K562 (cell line): ENCODE data around the gene KRTAP4-7. TPM values are rescaled to one million over a fixed set of nuclear protein-coding genes. Genes with fewer than 3 reads are reported as not detected.
"Not testable (repeated sequence)": the region's sequence is repeated elsewhere in the genome, so short reads cannot be mapped to it uniquely, and the experiment has no call there.

ENCODE experiments used
- ATAC-seq: fragments of 200-7000 bp; cut with Tn5 transposase; 3 replicates; pipeline ENCODE4 v1.9.1; 2020; ENCODE audit warnings: moderate library complexity
- BruUV-seq: library from RNA; stranded (reverse); fragments of 400-500 nt; replicated peaks from 2 replicates; lab custom pipeline; 2021; lab: Mats Ljungman, UMichigan
- CTCF ChIA-PET: fragments of 300-600 bp; formaldehyde crosslinking; extraction: SDS; loops from one replicate; lab custom pipeline; 2021; ENCODE audit warnings: low intra/inter-chr PET ratio; lab: Yijun Ruan, JAX
- POLR2A ChIA-PET: fragments of 300-600, 350-650 bp; sonication (Branson Sonifier 250); formaldehyde crosslinking; extraction: SDS; loops from one replicate; lab custom pipeline; 2021; ENCODE audit warnings: antibody characterized with exemption, inconsistent platforms; lab: Yijun Ruan, JAX
- DNase-seq, 4 experiments: peaks; one replicate each; pipeline versions ENCODE4 v3.0.0 to v3.0.0-alpha.2; 2011 to 2018; ENCODE audit warnings: low spot score in 3 of 4, mixed read lengths in 3 of 4; ENCODE audit errors: extremely low read depth in 1 of 4
- FAIRE-seq: peaks from 2 replicates; lab custom pipeline; 2011; peaks lifted over from hg19 to GRCh38; lab: Jason Lieb, UNC
- H2AFZ ChIP-seq: 2 replicates; pipeline ENCODE4 v1.6.0; 2011; ENCODE audit warnings: low read depth, low read length, control low read depth, inconsistent platforms
- H3K27ac ChIP-seq: fragments of 200-600 bp; 3 replicates; pipeline ENCODE4 v1.8.0; 2011; ENCODE audit warnings: low read depth, mild to moderate bottlenecking, control low read depth, inconsistent platforms, low read length, moderate library complexity, mixed read lengths; ENCODE audit errors: extremely low read depth
- H3K27me3 ChIP-seq, 2 experiments: fragments of 300-600 bp in 1 of 2; 2 replicates in 1 of 2; 3 replicates in 1 of 2; pipeline versions ENCODE4 v1.6.0 to v1.8.0; 2011; ENCODE audit warnings: inconsistent platforms in 2 of 2, low read length in 2 of 2, mild to moderate bottlenecking in 1 of 2, mixed read lengths in 1 of 2, moderate library complexity in 1 of 2; ENCODE audit not compliant: control insufficient read depth in 2 of 2, insufficient read depth in 2 of 2
- H3K36me3 ChIP-seq: fragments of 300-600 bp; 3 replicates; pipeline ENCODE4 v1.8.0; 2011; ENCODE audit warnings: mild to moderate bottlenecking, low read length, inconsistent platforms; ENCODE audit not compliant: control insufficient read depth, insufficient read depth
- H3K4me1 ChIP-seq, 2 experiments: fragments of 200-600 bp in 1 of 2; replicated peaks in 1 of 2; 2 replicates in 1 of 2; 3 replicates in 1 of 2; pipeline versions ENCODE4 v1.5.1 to v1.8.0; 2011; ENCODE audit warnings: inconsistent platforms in 2 of 2, low read length in 2 of 2, mild to moderate bottlenecking in 1 of 2, mixed read lengths in 1 of 2, moderate library complexity in 1 of 2; ENCODE audit not compliant: control insufficient read depth in 2 of 2, insufficient read depth in 2 of 2
- H3K4me2 ChIP-seq: 2 replicates; pipeline ENCODE4 v1.6.1; 2011; ENCODE audit warnings: low read length, control low read depth, inconsistent platforms, mixed read lengths; ENCODE audit not compliant: insufficient read depth
- H3K4me3 ChIP-seq: fragments of 200-600 bp; sonication (generic), shearing (Covaris generic); 2 replicates; pipeline ENCODE4 v1.5.1; 2016; ENCODE audit warnings: control low read depth, inconsistent platforms
- H3K79me2 ChIP-seq: fragments of 200-600 bp; 3 replicates; pipeline ENCODE4 v1.8.0; 2011; ENCODE audit warnings: low read length, inconsistent platforms; ENCODE audit not compliant: control insufficient read depth, insufficient read depth
- H3K9ac ChIP-seq, 2 experiments: 2 replicates each; pipeline versions ENCODE4 v1.6.0 to v1.6.1; 2011; ENCODE audit warnings: low read depth in 2 of 2, low read length in 2 of 2, control low read depth in 1 of 2, inconsistent platforms in 1 of 2, mild to moderate bottlenecking in 1 of 2, mixed read lengths in 1 of 2; ENCODE audit not compliant: insufficient read depth in 1 of 2
- H3K9me1 ChIP-seq: one replicate; pipeline ENCODE4 v1.6.0; 2011; ENCODE audit warnings: inconsistent platforms, mild to moderate bottlenecking, low read length, moderate library complexity; ENCODE audit not compliant: control insufficient read depth, insufficient read depth
- H3K9me3 ChIP-seq: replicated peaks from 2 replicates; pipeline ENCODE4 v1.5.1; 2011; ENCODE audit warnings: low read depth, low read length, inconsistent platforms; ENCODE audit not compliant: control insufficient read depth, insufficient read depth
- H4K20me1 ChIP-seq: replicated peaks from 2 replicates; pipeline ENCODE4 v1.6.1; 2011; ENCODE audit warnings: low read length, inconsistent platforms, mixed read lengths; ENCODE audit not compliant: control insufficient read depth, insufficient read depth
- WGBS: fragments of 100-300 bp; shearing (Covaris generic); methylation state at CpG from one replicate; pipeline ENCODE4 v1.1.6; 2016; ENCODE audit warnings: low coverage, mixed read lengths; ENCODE audit not compliant: insufficient coverage; ENCODE audit errors: missing lambda C conversion rate; 5-methylcytosine and 5-hydroxymethylcytosine counted together
- in situ Hi-C: fragments of 300-500 bp; cut with MboI; formaldehyde crosslinking; loops from 4 replicates; pipeline ENCODE4 v1.15.0; 2018; ENCODE audit warnings: inconsistent platforms, mixed read lengths
- intact Hi-C: fragments of 100-400 bp; cut with micrococcal nuclease; formaldehyde crosslinking; loops from 2 replicates; pipeline ENCODE4 v1.14.2; 2022
- polyA plus RNA-seq, 8 experiments: library from polyadenylated mRNA; depleted of rRNA in 4 of 8; stranded (reverse) in 5 of 8; unstranded in 3 of 8; fragments of >200 nt; fragmentation: Nextera tagmentation in 2 of 8; fragmentation: Illumina TruSeq in 1 of 8; extraction: Ambion mirVana in 2 of 8; extraction: Trizol in 1 of 8; gene quantifications; 2 replicates each; pipeline versions ENCODE4 v1.2.1 to v1.2.3, GENCODE V29; 2011 to 2014; ENCODE audit warnings: inconsistent platforms in 1 of 8, missing spikeins in 1 of 8
- total RNA-seq, 7 experiments: library from RNA; depleted of rRNA in 6 of 7; stranded (reverse); fragments of >200 nt in 6 of 7; fragmentation: Illumina TruSeq in 2 of 7; extraction: Trizol in 2 of 7; gene quantifications; 2 replicates each; pipeline versions ENCODE4 v1.2.1 to v1.2.3, GENCODE V29; 2011 to 2021; ENCODE audit warnings: low replicate concordance in 1 of 7

Gene KRTAP4-7
- total and polyA plus RNA-seq, 9 of the 15 experiments (the other 6 are each of a cell fraction or from before 2014, with no cell fraction given), result not detected

- 0% methylated on average over 2 of the region's 2 CpGs for WGBS
- POLR2A ChIA-PET, H3K79me2 ChIP-seq, H3K9me3 ChIP-seq, H3K4me2 ChIP-seq, H3K9me1 ChIP-seq, intact Hi-C loops, ATAC-seq, H3K4me3 ChIP-seq, H2AFZ ChIP-seq, H3K4me1 ChIP-seq, in situ Hi-C loops, DNase-seq, H3K27me3 ChIP-seq, CTCF ChIA-PET, H3K9ac ChIP-seq, FAIRE-seq, BruUV-seq, H3K36me3 ChIP-seq, H3K27ac ChIP-seq, H4K20me1 ChIP-seq: not testable (repeated sequence)
Observed at GRCh38 chr17:41083427-41083826, 523 bp upstream of the KRTAP4-7 start.

GRCh38 chr17:41088760-41089352 is 4.9 kb downstream of the KRTAP4-7 start:
- POLR2A ChIA-PET, H3K4me2 ChIP-seq, H3K4me3 ChIP-seq, H3K9me1 ChIP-seq, DNase-seq, ATAC-seq, CTCF ChIA-PET, H3K27me3 ChIP-seq, H3K27ac ChIP-seq, H3K36me3 ChIP-seq, in situ Hi-C loops, BruUV-seq, H4K20me1 ChIP-seq, H3K9me3 ChIP-seq, H2AFZ ChIP-seq, H3K4me1 ChIP-seq, FAIRE-seq, intact Hi-C loops, H3K9ac ChIP-seq, H3K79me2 ChIP-seq: not testable (repeated sequence)
- 0% methylated on average over 4 of the region's 4 CpGs for WGBS
